Activated T-cell treated with anti-CD3 and anti-CD28 coated beads, Interleukin-2, amount 50 U/mL, for 48 hours (primary cell): ENCODE results near the gene MRPL4.
"Not testable (repeated sequence)": the region's sequence is repeated elsewhere in the genome, so short reads cannot be mapped to it uniquely, and the experiment has no call there.

Experiments used
- DNase-seq, 2 experiments: peaks; one replicate each; pipeline ENCODE4 v3.0.0-alpha.2; 2020

MRPL4 gene

DNA sequence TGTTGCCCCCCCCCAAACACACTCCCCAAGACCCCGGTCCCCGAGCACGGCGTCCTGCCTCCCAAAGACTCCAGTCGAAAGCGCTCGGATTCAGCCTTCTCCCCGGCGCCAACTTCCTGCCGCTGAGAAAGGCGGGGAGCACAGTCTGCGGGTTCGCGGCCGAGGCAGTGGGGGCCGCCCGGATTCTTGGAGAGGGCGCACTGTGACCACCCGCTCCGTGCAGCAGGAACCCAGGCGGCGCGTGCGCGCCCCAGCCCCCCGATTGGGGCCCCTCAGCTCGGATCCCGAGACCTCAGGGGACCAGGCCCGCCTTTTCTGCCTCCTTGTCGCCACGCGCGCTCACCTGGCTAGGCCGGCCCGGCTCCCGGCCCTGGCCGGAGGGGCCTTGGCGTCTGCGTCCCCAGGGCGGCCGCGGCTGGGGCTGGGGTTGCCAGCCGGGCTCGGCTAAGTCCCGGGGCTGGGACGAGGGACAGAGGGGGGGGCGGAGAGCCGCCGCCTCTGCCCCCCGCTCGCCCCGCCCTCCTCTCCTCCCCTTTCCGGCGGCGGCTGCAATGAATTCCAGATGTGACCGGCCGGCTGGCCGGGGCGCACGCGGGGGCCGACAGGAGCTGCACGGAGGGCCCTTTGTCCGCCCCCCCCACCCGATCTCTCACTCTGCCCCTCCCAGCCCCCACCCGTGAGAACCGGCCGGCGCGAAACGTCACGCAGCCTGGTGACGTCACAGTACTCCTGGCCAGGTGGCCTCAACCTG lies 21.0 kb upstream of the MRPL4 start, which contains the start of gene S1PR2:
Gene S1PR2, minus strand, starts transcription at position 471 of the 751 bp plus-strand sequence. CDS start 6,426 bp downstream, outside the sequence.
- DNase-seq = peak; percentile 80 to 84

DNA sequence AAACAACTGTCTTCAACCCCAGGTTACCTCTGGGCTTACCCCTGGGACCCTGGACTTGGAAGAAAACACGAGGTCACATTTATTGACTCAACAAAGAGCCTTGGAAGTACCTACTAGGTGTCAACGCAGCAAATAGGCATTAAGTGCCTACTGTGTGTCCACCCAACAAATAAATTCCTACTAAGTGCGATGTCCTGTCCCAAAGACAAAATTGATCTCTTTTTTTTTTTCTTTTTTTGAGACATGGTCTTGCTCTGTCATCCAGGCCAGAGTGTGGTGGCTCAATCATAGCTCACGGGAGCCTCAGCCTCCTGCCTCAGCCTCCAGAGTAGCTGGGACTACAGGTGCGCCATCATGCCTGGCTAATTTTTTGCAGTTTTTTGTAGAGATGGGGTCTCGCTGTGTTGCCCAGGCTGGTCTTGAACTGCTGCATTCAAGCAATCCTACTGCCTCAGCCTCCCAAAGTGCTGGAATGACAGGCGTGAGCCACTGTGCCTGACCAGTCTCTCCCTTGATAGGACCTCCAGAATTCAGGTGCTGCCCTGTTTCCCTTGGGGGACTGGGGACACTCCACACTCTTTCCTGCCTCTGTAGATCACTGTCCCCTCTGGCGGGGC lies 20.3 kb upstream of the MRPL4 start:
- no peak for DNase-seq

DNA sequence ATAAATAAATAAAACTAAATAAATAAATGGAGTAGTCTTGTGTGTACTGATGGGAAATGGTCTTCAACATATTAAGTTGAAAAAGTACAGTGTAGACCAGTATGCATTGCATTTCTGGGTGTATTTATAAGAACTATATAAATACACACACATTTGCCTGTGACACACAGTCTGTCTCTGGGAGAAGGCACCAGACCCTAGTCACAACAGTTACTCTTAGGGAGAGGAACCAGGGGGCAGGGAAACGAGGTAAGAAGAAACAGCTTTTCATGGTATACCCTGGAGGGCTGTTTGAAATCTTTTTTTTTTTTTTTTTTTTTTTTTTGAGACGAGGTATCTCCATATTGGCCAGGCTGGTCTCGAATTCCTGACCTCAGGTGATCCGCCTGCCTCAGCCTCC lies 18.1 kb upstream of the MRPL4 start:
- no peak for DNase-seq

- no peak for DNase-seq
Observed at GRCh38 chr19:10235003-10235402, 17.0 kb upstream of the MRPL4 start.

DNA sequence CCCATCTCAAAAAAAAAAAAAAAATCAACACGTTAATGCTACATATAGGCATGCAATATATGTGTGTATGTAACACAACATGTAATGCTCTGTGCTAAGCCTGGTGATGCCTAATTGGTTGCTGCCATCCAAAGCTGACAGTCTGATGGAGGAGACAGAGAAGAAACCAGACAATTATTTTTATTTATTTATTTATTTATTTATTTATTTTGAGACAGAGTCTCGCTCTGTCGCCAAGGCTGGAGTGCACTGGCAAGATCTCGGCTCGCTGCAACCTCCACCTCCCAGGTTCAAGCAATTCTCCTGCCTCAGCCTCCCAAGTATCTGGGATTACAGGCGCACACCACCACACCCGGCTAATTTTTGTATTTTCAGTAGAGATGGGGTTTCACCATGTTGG lies 16.6 kb upstream of the MRPL4 start:
- not testable (repeated sequence) for DNase-seq

- no peak for DNase-seq
Observed at GRCh38 chr19:10237702-10238101, 14.3 kb upstream of the MRPL4 start.

- DNase-seq = no peak
Observed at GRCh38 chr19:10238172-10238783, 13.7 kb upstream of the MRPL4 start.

DNA sequence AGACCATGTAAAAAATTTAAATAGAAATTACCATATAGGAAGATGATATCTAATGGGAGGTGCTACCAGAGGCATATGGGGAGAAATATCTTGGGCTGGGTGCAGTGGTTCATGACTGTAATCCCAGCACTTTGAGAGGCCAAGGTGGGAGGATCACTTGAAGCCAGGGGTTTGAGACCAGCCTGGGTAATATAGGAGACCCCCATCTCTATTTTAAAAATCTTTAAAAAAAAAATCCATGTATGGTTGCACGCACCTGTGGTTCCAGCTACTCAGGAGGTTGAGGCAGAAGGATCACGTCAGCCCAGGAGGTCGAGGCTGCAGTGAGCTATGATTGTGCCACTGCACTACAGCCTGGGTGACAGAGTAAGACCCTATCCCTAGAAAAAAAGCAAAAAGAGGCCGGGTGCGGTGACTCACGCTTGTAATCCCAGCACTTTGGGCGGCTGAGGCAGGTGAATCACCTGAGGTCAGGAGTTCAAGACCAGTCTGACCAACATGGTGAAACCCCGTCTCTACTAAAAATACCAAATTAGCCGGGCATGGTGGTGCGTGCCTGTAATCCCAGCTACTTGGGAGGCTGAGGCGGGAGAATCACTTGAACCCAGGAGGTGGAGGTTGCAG lies 10.1 kb upstream of the MRPL4 start:
- not testable (repeated sequence) for DNase-seq

GRCh38 chr19:10243606-10244005 lies 8.4 kb upstream of the MRPL4 start:
- DNase-seq = no peak

DNA sequence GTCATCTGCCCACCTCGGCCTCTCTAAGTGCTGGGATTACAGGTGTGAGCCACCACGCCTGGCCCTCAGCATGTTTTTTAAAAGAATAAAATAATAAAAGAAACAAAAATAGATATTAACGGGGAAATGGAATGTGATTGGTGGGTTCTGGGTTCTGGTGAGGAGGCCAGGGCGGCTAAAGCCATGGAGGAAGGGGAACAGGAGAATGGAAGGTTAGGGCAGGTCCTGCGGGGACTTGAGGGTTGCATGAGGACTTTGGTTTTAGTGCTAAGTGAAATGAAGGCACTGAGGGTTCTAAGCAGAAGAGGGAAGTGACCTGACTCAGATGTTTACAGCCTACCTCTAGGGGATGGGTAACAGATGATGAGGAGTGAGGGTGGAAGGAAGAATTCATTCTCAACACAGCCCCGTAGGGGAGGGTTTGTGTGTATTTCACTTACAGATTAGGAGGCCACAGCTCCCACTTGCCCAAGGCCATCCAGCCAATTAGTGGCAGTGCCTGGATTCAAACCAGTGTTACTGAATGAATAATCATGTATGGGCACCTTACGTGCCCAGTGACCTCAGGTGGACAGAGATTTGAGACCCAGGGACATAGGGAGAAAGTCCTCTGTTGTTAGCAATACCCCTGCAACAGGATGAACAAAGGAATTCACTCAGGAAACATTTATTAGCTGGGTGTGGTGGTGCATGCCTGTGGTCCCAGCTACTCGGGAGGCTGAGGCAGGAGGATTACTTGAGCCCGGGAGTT lies 6.7 kb upstream of the MRPL4 start:
- DNase-seq = no peak

GRCh38 chr19:10246511-10246910 lies 5.5 kb upstream of the MRPL4 start:
- no peak for DNase-seq

GRCh38 chr19:10252707-10253106 lies 693 bp downstream of the MRPL4 start:
- no peak for DNase-seq

- no peak for DNase-seq
Observed at GRCh38 chr19:10254244-10254643, 2.2 kb downstream of the MRPL4 start.

GRCh38 chr19:10255358-10255757 lies 3.3 kb downstream of the MRPL4 start:
- no peak for DNase-seq

- DNase-seq = no peak
Observed at GRCh38 chr19:10256551-10256950, 4.5 kb downstream of the MRPL4 start.

GRCh38 chr19:10256970-10257615 lies 5.1 kb downstream of the MRPL4 start:
- DNase-seq = no peak

DNA sequence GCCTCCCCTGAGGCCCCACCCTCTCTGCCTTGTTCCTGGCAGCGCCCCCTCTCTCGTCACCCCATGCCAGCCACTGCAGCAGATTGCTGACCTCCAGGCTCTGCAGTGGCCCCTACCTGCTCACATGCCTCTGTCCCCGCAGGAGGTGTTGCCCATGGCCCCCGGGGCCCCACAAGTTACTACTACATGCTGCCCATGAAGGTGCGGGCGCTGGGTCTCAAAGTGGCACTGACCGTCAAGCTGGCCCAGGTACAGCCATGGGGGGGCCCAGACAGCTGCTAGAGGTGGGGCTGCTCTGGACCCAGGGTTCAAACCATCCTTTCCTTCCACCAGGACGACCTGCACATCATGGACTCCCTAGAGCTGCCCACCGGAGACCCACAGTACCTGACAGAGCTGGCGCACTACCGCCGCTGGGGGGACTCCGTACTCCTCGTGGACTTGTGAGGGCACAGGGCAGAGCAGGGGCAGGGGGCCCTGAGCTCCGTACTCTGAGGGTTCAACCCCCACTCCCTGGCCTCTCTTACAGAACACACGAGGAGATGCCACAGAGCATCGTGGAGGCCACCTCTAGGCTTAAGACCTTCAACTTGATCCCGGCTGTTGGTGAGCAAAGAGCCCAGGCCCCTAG lies 6.2 kb downstream of the MRPL4 start:
- no peak for DNase-seq

- DNase-seq = peak; percentile 96 to 97
Observed at GRCh38 chr19:10259162-10259905, 7.3 kb downstream of the MRPL4 start.

DNA sequence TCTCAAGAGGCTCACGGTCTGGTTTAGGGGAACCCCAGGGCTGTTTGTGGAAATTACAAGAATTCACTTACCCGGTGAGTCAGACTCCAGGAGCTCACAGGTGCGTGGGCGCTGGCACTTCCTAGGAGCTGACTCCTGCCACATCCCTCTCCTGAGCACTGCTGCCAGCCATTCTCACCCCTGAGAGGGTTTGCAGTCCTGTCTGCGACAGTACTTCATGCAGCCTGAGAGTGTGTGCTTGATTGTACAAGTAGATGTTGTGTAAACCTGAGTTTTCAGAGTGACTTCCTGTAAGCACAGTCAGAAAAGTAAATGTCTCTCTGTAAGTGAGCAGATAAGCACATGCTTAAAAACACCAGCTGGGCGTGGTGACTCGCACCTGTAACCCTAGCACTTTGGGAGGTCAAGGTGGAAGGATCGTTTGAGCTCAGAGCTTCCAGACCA lies 8.1 kb downstream of the MRPL4 start:
- DNase-seq = peak; percentile 81 to 84

DNA sequence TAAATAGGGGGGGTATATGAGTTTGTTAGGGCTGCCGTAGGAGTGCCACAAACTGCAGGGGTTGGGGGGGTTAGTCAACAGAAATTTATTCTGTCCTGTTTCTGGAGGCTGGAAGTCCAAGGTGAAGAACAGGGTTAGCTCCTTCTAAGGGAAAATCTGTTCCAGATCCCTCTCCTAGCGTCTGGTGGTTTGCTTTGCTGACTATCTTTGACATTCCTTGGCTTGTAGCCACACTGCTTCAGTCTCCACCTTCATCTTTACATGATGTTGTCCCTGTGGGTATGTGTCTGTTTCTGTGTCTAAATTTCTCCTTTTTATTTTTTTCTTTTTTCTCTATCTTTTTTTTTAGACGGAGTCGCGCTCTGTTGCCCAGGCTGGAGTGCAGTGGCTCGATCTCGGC lies 10.8 kb downstream of the MRPL4 start:
- no peak for DNase-seq

DNA sequence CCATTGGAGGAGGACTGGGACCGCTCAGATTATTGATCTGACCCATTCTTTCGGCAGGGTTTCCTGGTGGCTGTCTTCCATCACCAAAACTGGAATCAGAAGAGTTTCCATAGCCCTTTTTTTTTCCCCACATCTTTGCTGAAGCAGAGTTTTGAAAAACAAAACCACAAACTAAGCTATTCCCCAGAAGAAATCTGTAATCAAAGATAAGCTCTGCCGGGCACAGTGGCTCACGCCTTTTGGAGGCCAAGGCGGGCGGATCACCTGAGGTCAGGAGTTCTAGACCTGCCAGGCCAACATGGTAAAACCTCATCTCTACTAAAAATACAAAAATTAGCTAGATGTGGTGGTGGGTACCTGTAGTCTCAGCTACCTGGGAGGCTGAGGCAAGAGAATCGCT lies 14.7 kb downstream of the MRPL4 start:
- no peak for DNase-seq
